Suprapubic skin (tissue), 4 donors: Measurements from ENCODE around the gene ARHGAP12. TPM values are rescaled to one million over a fixed set of nuclear protein-coding genes. Genes with fewer than 3 reads are reported as not detected.
A peak's percentile ranks its signal among the peaks of the same experiment; 100 is the strongest.

ENCODE experiments used
- DNase-seq, 2 donors: peaks; one replicate each; pipeline ENCODE4 v3.0.0-alpha.2; 2019; ENCODE audit warnings: low spot score in 2 of 2
- H3K27ac ChIP-seq: fragments of 200-600 bp; sonication (generic); one replicate; pipeline ENCODE4 v1.5.1; 2019
- H3K27me3 ChIP-seq: fragments of 200-600 bp; sonication (generic); one replicate; pipeline ENCODE4 v1.5.1; 2019
- H3K36me3 ChIP-seq: fragments of 200-600 bp; sonication (generic); one replicate; pipeline ENCODE4 v1.5.1; 2019
- H3K4me1 ChIP-seq: fragments of 200-600 bp; sonication (generic); one replicate; pipeline ENCODE4 v1.5.1; 2019
- H3K4me3 ChIP-seq: fragments of 200-600 bp; sonication (generic); one replicate; pipeline ENCODE4 v1.5.1; 2019; ENCODE audit warnings: mild to moderate bottlenecking
- H3K9me3 ChIP-seq: fragments of 200-600 bp; sonication (generic); one replicate; pipeline ENCODE4 v1.5.1; 2019
- EP300 ChIP-seq: sonication (generic); formaldehyde crosslinking; IDR thresholded peaks from one replicate; pipeline ENCODE4 v1.6.1; 2017; ENCODE audit warnings: antibody characterized with exemption
- POLR2A ChIP-seq, 2 donors: fragments of 450-650 bp; IDR thresholded peaks; one replicate each; pipeline ENCODE4 v1.6.1; 2017; ENCODE audit warnings: antibody characterized with exemption in 2 of 2, mild to moderate bottlenecking in 2 of 2, moderate library complexity in 2 of 2
- POLR2AphosphoS5 ChIP-seq, 3 donors: sonication (generic); formaldehyde crosslinking; IDR thresholded peaks; one replicate each; pipeline ENCODE4 v1.6.1; 2017; ENCODE audit warnings: antibody characterized with exemption in 3 of 3
- WGBS: methylation state at CpG from one replicate; pipeline ENCODE4 v1.1.5; 2018; 5-methylcytosine and 5-hydroxymethylcytosine counted together
- total RNA-seq, 4 donors: library from RNA; depleted of rRNA; stranded (reverse); fragments of >200 nt; gene quantifications; one replicate each; pipeline ENCODE4 v1.1.0, GENCODE V29; 2016
- TF ChIP-seq, protein P1 (sequence below), 2 donors: fragments of 200-600 bp in 1 of 2; fragments of 450-650 bp in 1 of 2; sonication (generic) in 1 of 2; IDR thresholded peaks; one replicate each; pipeline ENCODE4 v1.5.1; 2016 to 2019; ENCODE audit warnings: antibody characterized with exemption in 2 of 2, mild to moderate bottlenecking in 1 of 2, moderate library complexity in 1 of 2

The ARHGAP12 gene
- total RNA-seq, 4 donors from 2014 or later, result 25.7 to 64.5 (median 39.5) TPM

DNA sequence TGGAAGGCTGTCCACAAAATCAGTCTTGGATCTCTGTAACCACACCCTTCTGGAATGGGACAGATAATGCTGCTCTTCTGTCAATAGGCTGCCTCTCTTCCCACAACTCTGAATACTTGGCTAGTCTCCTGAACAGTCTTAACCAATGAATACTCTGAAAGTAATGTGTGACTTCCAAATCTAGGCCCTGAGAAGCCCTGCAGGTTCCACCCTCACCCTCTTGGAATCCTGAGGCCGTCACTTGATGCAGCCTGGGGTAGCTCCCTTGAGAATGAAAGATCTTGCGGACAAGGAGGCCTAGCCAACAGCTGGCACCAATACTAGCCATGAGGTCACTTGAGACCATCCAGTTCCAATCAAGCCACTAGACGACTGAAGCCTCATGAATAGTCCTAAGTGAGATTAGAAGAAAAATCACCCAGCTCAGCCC, 109.2 kb downstream of the ARHGAP12 start:
- Histone ChIP-seq H3K36me3 (peaks cover 6% of the 10 kb centered on the region), H3K4me1 (no peaks in the 10 kb centered on the region), H3K27me3 (no peaks in the 10 kb centered on the region), H3K9me3 (no peaks in the 10 kb centered on the region), H3K4me3 (no peak overlapping the region), H3K27ac (no peak overlapping the region)
- no peak for TF ChIP-seq EP300
- peak in 1 of 3 donors; percentile 48 for TF ChIP-seq POLR2AphosphoS5 (IDR thresholded peaks at IDR 0.05)
- no peak for TF ChIP-seq POLR2A (IDR thresholded peaks at IDR 0.05)
- TF ChIP-seq, protein P1, sequence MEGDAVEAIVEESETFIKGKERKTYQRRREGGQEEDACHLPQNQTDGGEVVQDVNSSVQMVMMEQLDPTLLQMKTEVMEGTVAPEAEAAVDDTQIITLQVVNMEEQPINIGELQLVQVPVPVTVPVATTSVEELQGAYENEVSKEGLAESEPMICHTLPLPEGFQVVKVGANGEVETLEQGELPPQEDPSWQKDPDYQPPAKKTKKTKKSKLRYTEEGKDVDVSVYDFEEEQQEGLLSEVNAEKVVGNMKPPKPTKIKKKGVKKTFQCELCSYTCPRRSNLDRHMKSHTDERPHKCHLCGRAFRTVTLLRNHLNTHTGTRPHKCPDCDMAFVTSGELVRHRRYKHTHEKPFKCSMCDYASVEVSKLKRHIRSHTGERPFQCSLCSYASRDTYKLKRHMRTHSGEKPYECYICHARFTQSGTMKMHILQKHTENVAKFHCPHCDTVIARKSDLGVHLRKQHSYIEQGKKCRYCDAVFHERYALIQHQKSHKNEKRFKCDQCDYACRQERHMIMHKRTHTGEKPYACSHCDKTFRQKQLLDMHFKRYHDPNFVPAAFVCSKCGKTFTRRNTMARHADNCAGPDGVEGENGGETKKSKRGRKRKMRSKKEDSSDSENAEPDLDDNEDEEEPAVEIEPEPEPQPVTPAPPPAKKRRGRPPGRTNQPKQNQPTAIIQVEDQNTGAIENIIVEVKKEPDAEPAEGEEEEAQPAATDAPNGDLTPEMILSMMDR (IDR thresholded peaks at IDR 0.05), result no peak
- DNase-seq, result peak; percentile 70 to 81
- 51% methylated on average over 3 of the region's 3 CpGs for WGBS

GRCh38 chr10:31816318-31816717, 112.3 kb downstream of the ARHGAP12 start:
- Histone ChIP-seq H3K9me3 (no peaks in the 10 kb centered on the region), H3K4me3 (no peak overlapping the region), H3K4me1 (no peaks in the 10 kb centered on the region), H3K36me3 (peaks cover 10% of the 10 kb centered on the region), H3K27ac (no peak overlapping the region), H3K27me3 (no peaks in the 10 kb centered on the region)
- TF ChIP-seq EP300 (peak; percentile 21), POLR2A (IDR thresholded peaks at IDR 0.05) (no peak)
- WGBS, result 89% methylated on average over 2 of the region's 2 CpGs
- DNase-seq, result no peak

DNA sequence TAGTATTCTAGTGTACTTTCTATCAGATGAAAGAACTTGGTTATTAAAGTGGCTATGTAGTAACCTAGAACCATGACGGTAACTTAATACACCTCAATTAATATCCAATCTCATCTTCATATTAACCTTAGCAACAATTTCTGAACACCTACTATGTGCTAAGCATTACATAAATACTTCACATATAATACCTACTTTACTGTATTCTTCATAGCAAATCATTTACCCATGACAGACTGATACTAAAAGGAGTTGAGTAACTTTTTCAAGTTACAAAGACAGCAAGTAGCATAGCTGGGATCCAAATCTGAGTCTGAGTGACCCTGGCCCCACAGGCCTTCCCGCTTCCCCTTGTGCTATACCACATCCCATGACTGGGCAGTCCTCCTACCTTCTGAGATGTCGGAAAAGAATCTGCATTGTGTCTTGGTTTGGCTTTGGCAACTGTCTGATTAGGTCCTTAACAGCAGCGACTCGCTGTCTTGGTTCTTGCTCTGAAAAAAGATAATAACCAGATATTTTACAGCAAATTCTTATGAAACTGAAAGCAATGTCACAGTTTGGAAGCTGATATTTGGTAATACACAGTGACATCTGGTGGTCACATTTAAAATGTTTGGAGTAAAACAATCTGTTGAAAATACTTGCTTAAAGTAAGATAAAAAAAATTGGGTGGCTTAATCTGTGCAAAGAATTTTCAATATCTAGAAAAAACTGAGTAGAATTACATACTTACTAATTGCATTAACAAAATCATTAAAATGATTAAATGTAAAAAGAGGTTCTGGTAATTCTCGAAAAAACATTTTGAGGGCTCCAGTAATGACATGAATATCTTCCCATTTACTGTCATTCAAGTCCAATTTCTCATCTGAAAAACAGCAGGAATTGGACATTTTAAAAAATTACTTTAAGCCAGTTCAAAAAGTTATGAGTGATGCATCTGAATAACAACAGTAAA, 120.1 kb downstream of the ARHGAP12 start:
- Histone ChIP-seq H3K4me1 (peaks cover 3% of the 10 kb centered on the region), H3K4me3 (peak overlapping the region; percentile 38), H3K27me3 (no peaks in the 10 kb centered on the region), H3K36me3 (peaks cover 8% of the 10 kb centered on the region), H3K27ac (peak overlapping the region; percentile 66), H3K9me3 (no peaks in the 10 kb centered on the region)
- no peak for DNase-seq
- WGBS, result 44% methylated on average over 6 of the region's 6 CpGs
- TF ChIP-seq, protein P1 (IDR thresholded peaks at IDR 0.05), result peak; percentile 27 to 29
- TF ChIP-seq POLR2AphosphoS5 (IDR thresholded peaks at IDR 0.05) (peak in 1 of 3 donors; percentile 68), EP300 (no peak)

DNA sequence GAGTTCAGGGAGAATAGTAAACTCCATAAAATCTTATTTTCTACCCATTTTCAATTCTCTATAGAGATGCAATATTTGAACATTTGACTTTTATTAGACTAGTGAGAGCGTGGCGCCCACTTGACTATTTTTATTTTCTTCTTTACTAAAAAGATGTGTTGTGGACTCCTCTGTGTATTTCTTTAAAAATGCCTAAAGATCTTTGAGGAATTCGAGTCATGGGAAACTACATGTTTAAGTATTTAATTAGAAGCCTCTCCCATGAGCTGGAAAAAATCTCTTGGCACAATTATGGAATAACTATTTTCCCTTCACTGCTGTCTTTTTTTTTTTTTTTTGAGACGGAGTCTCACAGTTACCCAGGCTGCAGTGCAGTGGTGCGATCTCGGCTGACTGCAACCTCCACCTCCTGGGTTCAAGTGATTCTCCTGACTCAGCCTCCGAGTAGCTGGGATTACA, 124.2 kb downstream of the ARHGAP12 start:
- H3K27me3 ChIP-seq, result no peaks in the 10 kb centered on the region
- peaks cover 3% of the 10 kb centered on the region for H3K4me1 ChIP-seq
- H3K9me3 ChIP-seq, result no peaks in the 10 kb centered on the region
- no peak for DNase-seq
- 44% methylated on average over 7 of the region's 7 CpGs for WGBS
- no peak for TF ChIP-seq POLR2A (IDR thresholded peaks at IDR 0.05)
- TF ChIP-seq EP300, result no peak
- TF ChIP-seq, protein P1 (IDR thresholded peaks at IDR 0.05), result no peak
- no peak for TF ChIP-seq POLR2AphosphoS5 (IDR thresholded peaks at IDR 0.05)
- peaks cover 3% of the 10 kb centered on the region for H3K36me3 ChIP-seq
- H3K4me3 ChIP-seq, result no peak overlapping the region
- H3K27ac ChIP-seq, result no peak overlapping the region

DNA sequence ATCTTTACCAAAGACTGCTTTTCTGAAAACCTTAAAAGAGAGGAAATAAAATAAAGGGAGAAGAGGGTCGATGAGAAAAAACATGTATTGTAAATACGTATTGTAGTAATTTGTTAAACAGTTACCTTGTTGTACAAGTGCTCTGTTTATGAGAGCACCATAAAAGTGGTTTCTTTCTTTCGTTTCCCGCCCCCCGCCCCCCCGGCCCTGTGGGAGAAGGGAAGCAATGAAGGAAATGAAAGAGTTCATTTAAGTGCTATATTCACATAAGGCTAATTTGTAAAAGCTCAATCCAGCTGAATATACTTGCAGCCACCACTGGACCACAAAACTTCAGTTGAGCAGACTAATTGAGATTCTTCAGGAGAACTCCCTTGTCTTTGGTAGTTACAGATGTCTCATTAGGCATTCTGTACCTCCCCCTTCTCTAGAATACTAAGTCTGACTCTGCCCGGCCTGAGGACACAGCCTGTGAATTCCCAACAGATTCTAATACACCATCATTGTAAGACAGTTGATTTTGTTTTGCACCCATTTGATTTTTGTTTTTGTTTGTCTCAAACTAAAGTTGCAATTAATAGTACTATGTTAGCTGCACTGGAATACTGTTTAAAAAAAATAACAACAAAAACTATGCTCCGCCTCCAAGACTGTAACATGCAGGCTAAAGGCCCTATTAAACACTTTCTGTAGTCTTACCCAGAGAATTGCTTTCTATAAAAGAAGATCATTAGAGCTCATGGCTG, 124.9 kb downstream of the ARHGAP12 start:
- no peak for DNase-seq
- TF ChIP-seq POLR2AphosphoS5 (IDR thresholded peaks at IDR 0.05) (no peak), POLR2A (IDR thresholded peaks at IDR 0.05) (no peak), EP300 (no peak)
- TF ChIP-seq, protein P1 (IDR thresholded peaks at IDR 0.05), result no peak
- H3K9me3 ChIP-seq, result no peaks in the 10 kb centered on the region
- peaks cover 3% of the 10 kb centered on the region for H3K36me3 ChIP-seq
- WGBS, result 52% methylated on average over 8 of the region's 8 CpGs
- no peaks in the 10 kb centered on the region for H3K27me3 ChIP-seq
- no peak overlapping the region for H3K27ac ChIP-seq
- H3K4me3 ChIP-seq, result no peak overlapping the region
- H3K4me1 ChIP-seq, result peaks cover 3% of the 10 kb centered on the region
